Measurements from ENCODE around the gene PSTPIP1.

DNA sequence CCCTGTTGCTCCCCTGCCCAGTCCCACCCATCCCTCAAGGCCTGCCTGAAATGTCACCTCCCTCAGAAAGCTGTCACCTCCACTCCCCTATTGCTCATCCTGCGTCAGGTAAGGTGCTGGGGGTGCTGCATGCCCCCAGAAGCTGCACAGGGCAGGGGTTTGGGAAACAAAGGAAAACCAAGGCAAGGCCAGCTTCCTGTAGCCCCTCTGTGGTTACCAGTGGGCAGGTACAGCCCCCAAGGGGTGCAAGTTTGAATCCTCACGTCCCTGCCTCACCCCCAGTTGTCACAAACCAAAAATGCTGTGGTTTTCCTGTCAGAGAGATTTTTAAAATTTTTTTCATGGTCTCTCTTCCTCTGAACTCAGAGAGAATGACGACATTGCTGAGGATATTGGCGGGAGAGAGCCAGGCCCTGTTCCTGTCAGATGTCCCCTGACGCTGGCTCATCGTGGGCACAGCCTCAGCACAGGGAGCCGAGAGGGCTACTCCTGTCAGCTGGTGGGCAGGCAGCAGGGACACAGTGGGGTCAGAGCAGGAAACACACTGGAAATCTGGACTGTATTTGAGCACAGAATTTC is 27.0 kb downstream of the PSTPIP1 start:
- TF ChIP-seq, protein P1, sequence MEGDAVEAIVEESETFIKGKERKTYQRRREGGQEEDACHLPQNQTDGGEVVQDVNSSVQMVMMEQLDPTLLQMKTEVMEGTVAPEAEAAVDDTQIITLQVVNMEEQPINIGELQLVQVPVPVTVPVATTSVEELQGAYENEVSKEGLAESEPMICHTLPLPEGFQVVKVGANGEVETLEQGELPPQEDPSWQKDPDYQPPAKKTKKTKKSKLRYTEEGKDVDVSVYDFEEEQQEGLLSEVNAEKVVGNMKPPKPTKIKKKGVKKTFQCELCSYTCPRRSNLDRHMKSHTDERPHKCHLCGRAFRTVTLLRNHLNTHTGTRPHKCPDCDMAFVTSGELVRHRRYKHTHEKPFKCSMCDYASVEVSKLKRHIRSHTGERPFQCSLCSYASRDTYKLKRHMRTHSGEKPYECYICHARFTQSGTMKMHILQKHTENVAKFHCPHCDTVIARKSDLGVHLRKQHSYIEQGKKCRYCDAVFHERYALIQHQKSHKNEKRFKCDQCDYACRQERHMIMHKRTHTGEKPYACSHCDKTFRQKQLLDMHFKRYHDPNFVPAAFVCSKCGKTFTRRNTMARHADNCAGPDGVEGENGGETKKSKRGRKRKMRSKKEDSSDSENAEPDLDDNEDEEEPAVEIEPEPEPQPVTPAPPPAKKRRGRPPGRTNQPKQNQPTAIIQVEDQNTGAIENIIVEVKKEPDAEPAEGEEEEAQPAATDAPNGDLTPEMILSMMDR (IDR thresholded peaks at IDR 0.05) = no peak
- TF ChIP-seq ZFX (IDR thresholded peaks at IDR 0.05; ENCODE audit: borderline replicate concordance) = no peak
